A549 (cell line): ENCODE measurements around the gene NPHP1. TPM values are rescaled to one million over a fixed set of nuclear protein-coding genes. Genes with fewer than 3 reads are reported as not detected.

Experiments used
- ATAC-seq, 2 experiments: fragments of 200-7000 bp in 1 of 2; fragments of >200 bp in 1 of 2; cut with Nextera tagmentation in 1 of 2; cut with Tn5 transposase in 1 of 2; 3 replicates each; pipeline versions ENCODE4 v1.8.0 to v1.9.1; 2018 to 2020; ENCODE audit warnings: mild to moderate bottlenecking in 1 of 2, moderate library complexity in 1 of 2
- CTCF ChIA-PET: fragments of 300-600 bp; sonication (Branson Sonifier 250); formaldehyde crosslinking; extraction: SDS; loops from one replicate; lab custom pipeline; 2021; ENCODE audit warnings: antibody characterized with exemption, inconsistent platforms; lab: Yijun Ruan, JAX
- POLR2A ChIA-PET: fragments of 350-600 bp; formaldehyde crosslinking; extraction: SDS; loops from one replicate; lab custom pipeline; 2021; ENCODE audit warnings: antibody characterized with exemption, inconsistent platforms; lab: Yijun Ruan, JAX
- DNase-seq, 2 experiments: peaks; one replicate each; pipeline versions ENCODE4 v3.0.0 to v3.0.0-alpha.2; 2011 to 2016; ENCODE audit warnings: low read depth in 1 of 2, low spot score in 1 of 2
- FAIRE-seq: peaks from 2 replicates; lab custom pipeline; 2011; peaks lifted over from hg19 to GRCh38; lab: Jason Lieb, UNC
- H3K27ac ChIP-seq, 2 experiments: fragments of >200 bp; sonication (Bioruptor Twin); formaldehyde crosslinking; 3 replicates each; pipeline ENCODE4 v1.5.1; 2016 to 2017
- H3K4me1 ChIP-seq: fragments of >200 bp; sonication (Bioruptor Twin); formaldehyde crosslinking; 3 replicates; pipeline ENCODE4 v1.6.1; 2016
- H3K4me2 ChIP-seq: fragments of >200 bp; sonication (Bioruptor Twin); formaldehyde crosslinking; 3 replicates; pipeline ENCODE4 v1.6.1; 2016
- H3K4me3 ChIP-seq: fragments of >200 bp; sonication (Bioruptor Twin); formaldehyde crosslinking; 3 replicates; pipeline ENCODE4 v1.5.1; 2016
- H3K9me3 ChIP-seq: fragments of >200 bp; sonication (Bioruptor Twin); formaldehyde crosslinking; 3 replicates; pipeline ENCODE4 v1.6.1; 2016
- BCL3 ChIP-seq: fragments of >200 bp; sonication (Bioruptor Twin); formaldehyde crosslinking; IDR thresholded peaks from 3 replicates; pipeline ENCODE4 v1.6.1; 2016
- CTCF ChIP-seq: fragments of >200 bp; sonication (Bioruptor Twin); formaldehyde crosslinking; IDR thresholded peaks from 3 replicates; pipeline ENCODE4 v1.5.1; 2016
- E2F6 ChIP-seq: IDR thresholded peaks from 2 replicates; pipeline ENCODE4 v1.6.1; 2012; ENCODE audit warnings: low read depth, borderline replicate concordance
- EP300 ChIP-seq, 2 experiments: fragments of >200 bp; sonication (Bioruptor Twin); formaldehyde crosslinking; IDR thresholded peaks; 2 replicates in 1 of 2; 3 replicates in 1 of 2; pipeline ENCODE4 v1.6.1; 2016 to 2017
- GATA3 ChIP-seq: IDR thresholded peaks from 2 replicates; pipeline ENCODE4 v1.6.1; 2012; ENCODE audit warnings: borderline replicate concordance
- HDAC2 ChIP-seq: fragments of 200-600 bp; sonication (generic); IDR thresholded peaks from 2 replicates; pipeline ENCODE4 v1.6.1; 2016
- HOXA7 ChIP-seq: fragments of 250-450 bp; sonication (Bioruptor Pico); IDR thresholded peaks from 2 replicates; pipeline ENCODE4 v1.5.0; 2020; ENCODE audit warnings: mild to moderate bottlenecking, moderate library complexity
- HOXB5 ChIP-seq: fragments of 250-450 bp; sonication (Bioruptor Pico); IDR thresholded peaks from 2 replicates; pipeline ENCODE4 v1.5.0; 2020; ENCODE audit warnings: mild to moderate bottlenecking, moderate library complexity
- JUNB ChIP-seq: fragments of >200 bp; sonication (Bioruptor Twin); formaldehyde crosslinking; IDR thresholded peaks from 2 replicates; pipeline ENCODE4 v1.6.1; 2016
- MAZ ChIP-seq: fragments of 150-350 bp; IDR thresholded peaks from 2 replicates; pipeline ENCODE4 v1.6.1; 2014; ENCODE audit warnings: antibody characterized with exemption, low read depth, low read length, borderline replicate concordance
- MYC ChIP-seq: IDR thresholded peaks from 2 replicates; pipeline ENCODE4 v1.6.1; 2012; ENCODE audit warnings: mild to moderate bottlenecking, inconsistent platforms, low read length, improper control_type of control experiment, borderline replicate concordance
- NPAS2 ChIP-seq: fragments of 250-450 bp; sonication (Bioruptor Pico); IDR thresholded peaks from 2 replicates; pipeline ENCODE4 v1.8.0; 2022; ENCODE audit warnings: mild to moderate bottlenecking, moderate library complexity, borderline replicate concordance
- NR3C1 ChIP-seq: fragments of >200 bp; sonication (Bioruptor Twin); formaldehyde crosslinking; IDR thresholded peaks from 3 replicates; pipeline ENCODE4 v1.6.1; 2017
- POLR2A ChIP-seq: IDR thresholded peaks from 2 replicates; pipeline ENCODE4 v1.6.1; 2012; ENCODE audit warnings: mild to moderate bottlenecking, low read length
- RAD21 ChIP-seq, 2 experiments: fragments of >200 bp in 1 of 2; sonication (Bioruptor Twin) in 1 of 2; formaldehyde crosslinking in 1 of 2; IDR thresholded peaks in 1 of 2; conservative IDR thresholded peaks in 1 of 2; 2 replicates in 1 of 2; 3 replicates in 1 of 2; pipeline ENCODE4 v1.6.1; 2012 to 2018; ENCODE audit warnings: inconsistent platforms in 1 of 2
- REST ChIP-seq: fragments of 200-600 bp; sonication (generic); IDR thresholded peaks from 2 replicates; pipeline ENCODE4 v1.6.1; 2016; ENCODE audit warnings: antibody characterized with exemption, mild to moderate bottlenecking, moderate library complexity
- ZFP36 ChIP-seq: fragments of 450-650 bp; IDR thresholded peaks from 2 replicates; pipeline ENCODE4 v1.6.1; 2014; ENCODE audit warnings: borderline replicate concordance; ENCODE audit not compliant: partially characterized antibody
- ZNF302 ChIP-seq: fragments of 250-450 bp; sonication (Bioruptor Pico); IDR thresholded peaks from 2 replicates; pipeline ENCODE4 v1.9.0; 2021; ENCODE audit warnings: inconsistent platforms, mild to moderate bottlenecking, moderate library complexity
- ZSCAN20 ChIP-seq: fragments of 250-450 bp; sonication (Bioruptor Pico); IDR thresholded peaks from 2 replicates; pipeline ENCODE4 v1.8.0; 2022; ENCODE audit warnings: mild to moderate bottlenecking, moderate library complexity
- WGBS: methylation state at CpG from one replicate; pipeline ENCODE4 v1.1.6; 2017; ENCODE audit errors: missing lambda C conversion rate; 5-methylcytosine and 5-hydroxymethylcytosine counted together
- polyA plus RNA-seq, 4 experiments: library from polyadenylated mRNA; depleted of rRNA in 3 of 4; stranded (reverse); fragments of >200 nt; fragmentation: RNase III in 1 of 4; extraction: RNeasy Plus Mini Kit Qiagen cat#74134 plus additional on column Dnase treatment in 1 of 4; gene quantifications; 2 replicates in 3 of 4; 3 replicates in 1 of 4; pipeline ENCODE4 v1.2.3, GENCODE V29; 2011 to 2017

NPHP1 gene
- polyA plus RNA-seq, 2 of the 4 experiments (the other 2 are of a cell fraction), result 8.4 to 15.4 TPM

GRCh38 chr2:110114831-110115255 lies 90.0 kb downstream of the NPHP1 start:
- H3K4me2 ChIP-seq, result peak overlapping the region; percentile 94
- CTCF ChIA-PET, result interaction anchor here (0.8 to 3.9 kb wide), 13 partner anchors 8 to 63 kb away, joined by 3 to 39 read pairs (median 5); no protein-coding TSS in a partner anchor
- DNase-seq, result peak; percentile 32 to 60
- peaks cover 17% of the 10 kb centered on the region; the same call in 2 of the 3 replicates for H3K9me3 ChIP-seq
- TF ChIP-seq MYC (no peak), E2F6 (no peak), HDAC2 (no peak), MAZ (no peak), REST (no peak), HOXB5 (no peak), HOXA7 (CRISPR knock-in tag) (no peak), POLR2A (no peak; the same call in 1 of the 2 replicates), ZNF302 (CRISPR knock-in tag) (no peak), BCL3 (no peak), ZSCAN20 (CRISPR knock-in tag) (no peak), EP300 (IDR thresholded peaks at IDR 0.05) (no peak), JUNB (no peak), NR3C1 (no peak), RAD21 (conservative IDR thresholded peaks at IDR 0.05 in 1 of 2, IDR thresholded peaks at IDR 0.05 in 1 of 2) (no peak), GATA3 (no peak), NPAS2 (CRISPR knock-in tag) (no peak), ZFP36 (no peak), CTCF (no peak)
- TF ChIP-seq, all 56 proteins: peak for 0
- H3K27ac ChIP-seq, result peak overlapping the region; percentile 96
- 0% methylated on average over 14 of the region's 14 CpGs for WGBS
- no peak for FAIRE-seq
- peak; percentile 69 to 74 for ATAC-seq
- H3K4me1 ChIP-seq, result peaks cover 19% of the 10 kb centered on the region
- POLR2A ChIA-PET, result interaction anchor here (3.6 kb wide), 1 partner anchor 9 kb away, joined by 56 read pairs; no protein-coding TSS in a partner anchor
- H3K4me3 ChIP-seq, result peak overlapping the region; percentile 90
